Pancreas (tissue), 10 donors: ENCODE data around the gene ADGRE2. TPM values are rescaled to one million over a fixed set of nuclear protein-coding genes. Genes with fewer than 3 reads are reported as not detected.

Source experiments
- ATAC-seq, 4 donors: fragments of 200-7000 bp; cut with Tn5 transposase; one replicate each; pipeline versions ENCODE4 v1.8.0 to v1.9.1; 2020; ENCODE audit warnings: mild to moderate bottlenecking in 4 of 4, moderate library complexity in 4 of 4
- DNase-seq, 6 donors: peaks; one replicate each; pipeline ENCODE4 v3.0.0-alpha.2; 2020
- FAIRE-seq: peaks from 2 replicates; lab custom pipeline; 2012; peaks lifted over from hg19 to GRCh38; lab: Jason Lieb, UNC
- H3K27ac ChIP-seq, 4 donors: fragments of 200-600 bp; sonication (generic); 1 replicate in 3 of 4; 2 replicates in 1 of 4; pipeline versions ENCODE4 v1.5.0 to v1.8.0; 2020
- H3K27me3 ChIP-seq, 4 donors: fragments of 200-600 bp; one replicate each; pipeline ENCODE4 v1.8.0; 2021
- H3K36me3 ChIP-seq, 3 donors: fragments of 200-600 bp; sonication (generic) in 1 of 3; one replicate each; pipeline versions ENCODE4 v1.5.0 to v1.8.0; 2020 to 2021
- H3K4me1 ChIP-seq, 3 donors: fragments of 200-600 bp; one replicate each; pipeline ENCODE4 v1.8.0; 2021
- H3K4me3 ChIP-seq, 4 donors: fragments of 200-600 bp; sonication (generic) in 2 of 4; one replicate each; pipeline versions ENCODE4 v1.5.0 to v1.8.0; 2020 to 2021
- H3K9me3 ChIP-seq, 4 donors: fragments of 200-600 bp; one replicate each; pipeline ENCODE4 v1.8.0; 2021
- WGBS, 2 donors: extraction: QIAGEN DNeasy Blood & Tissue Kit; methylation state at CpG; one replicate each; pipeline ENCODE4 v1.1.7; 2013; 5-methylcytosine and 5-hydroxymethylcytosine counted together
- intact Hi-C, 3 donors: fragments of 100-400 bp; cut with DNase I; formaldehyde crosslinking; loops; one replicate each; pipeline versions ENCODE4 v1.11.1 to v1.14.2; 2022
- polyA plus RNA-seq, 2 donors: library from polyadenylated mRNA; stranded (reverse); fragments of 200-250 nt; gene quantifications; one replicate each; pipeline ENCODE4 v1.2.3, GENCODE V29; 2013
- total RNA-seq, 6 donors: library from RNA; stranded (reverse); fragmentation: NEBNext Ultra II Directional in 4 of 6; extraction: Animal tissue kit (Norgen Biotek cat#: 25700) in 4 of 6; gene quantifications; one replicate each; pipeline versions ENCODE4 v1.2.1 to v1.2.4, GENCODE V29; 2021 to 2023
- TF ChIP-seq, protein P1 (sequence below), 4 donors: fragments of 200-600 bp; sonication (generic) in 3 of 4; IDR thresholded peaks; one replicate each; pipeline versions ENCODE4 v1.5.0 to v1.8.0; 2021; ENCODE audit warnings: antibody characterized with exemption in 4 of 4
- donor health status: healthy with polysubstance abuse.
- donor health status: DM: no; HTN: no; CAD: no; lungs with moderate emphysema.
- donor health status: DM: no; HTN: no; CAD: no.
- donor health status: control.
- donor health status: control.
- donor health status: Bipolar disorder and iron deficiency.
- donor health status: DM: yes; HTN: yes; CAD: no.
- donor health status: DM: no; HTN: no; CAD: no.
- donor health status: DM: no; HTN: no; CAD: no.
- donor health status: DM: yes; HTN: yes; CAD: no.

Gene ADGRE2
- total and polyA plus RNA-seq, 8 donors, result 0.31 to 4.5 (median 0.70) TPM

DNA sequence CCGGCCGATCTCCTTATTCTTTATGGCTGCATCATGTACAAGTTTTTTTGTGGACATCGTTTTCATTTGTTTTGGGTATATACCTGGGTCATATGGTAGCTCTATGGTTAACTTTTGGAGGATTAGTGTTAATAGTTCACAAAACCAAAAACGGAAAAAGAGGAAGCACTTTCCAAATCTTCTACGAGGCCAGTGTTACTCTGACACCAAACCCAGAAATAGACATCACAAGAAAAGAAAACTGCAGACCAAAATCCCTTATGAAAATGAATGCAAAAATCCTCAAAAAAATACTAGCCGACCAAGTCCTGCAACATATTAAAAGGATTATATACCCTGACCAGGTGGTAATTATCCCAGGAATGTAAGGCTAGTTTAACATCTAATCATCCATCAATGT, 29.8 kb downstream of the ADGRE2 start:
- no peaks in the 10 kb centered on the region for H3K4me1 ChIP-seq
- H3K9me3 ChIP-seq, result no peaks in the 10 kb centered on the region
- intact Hi-C loops, result no loop called here
- DNase-seq (no peak), ATAC-seq (no peak), FAIRE-seq (no peak)
- TF ChIP-seq, protein P1, sequence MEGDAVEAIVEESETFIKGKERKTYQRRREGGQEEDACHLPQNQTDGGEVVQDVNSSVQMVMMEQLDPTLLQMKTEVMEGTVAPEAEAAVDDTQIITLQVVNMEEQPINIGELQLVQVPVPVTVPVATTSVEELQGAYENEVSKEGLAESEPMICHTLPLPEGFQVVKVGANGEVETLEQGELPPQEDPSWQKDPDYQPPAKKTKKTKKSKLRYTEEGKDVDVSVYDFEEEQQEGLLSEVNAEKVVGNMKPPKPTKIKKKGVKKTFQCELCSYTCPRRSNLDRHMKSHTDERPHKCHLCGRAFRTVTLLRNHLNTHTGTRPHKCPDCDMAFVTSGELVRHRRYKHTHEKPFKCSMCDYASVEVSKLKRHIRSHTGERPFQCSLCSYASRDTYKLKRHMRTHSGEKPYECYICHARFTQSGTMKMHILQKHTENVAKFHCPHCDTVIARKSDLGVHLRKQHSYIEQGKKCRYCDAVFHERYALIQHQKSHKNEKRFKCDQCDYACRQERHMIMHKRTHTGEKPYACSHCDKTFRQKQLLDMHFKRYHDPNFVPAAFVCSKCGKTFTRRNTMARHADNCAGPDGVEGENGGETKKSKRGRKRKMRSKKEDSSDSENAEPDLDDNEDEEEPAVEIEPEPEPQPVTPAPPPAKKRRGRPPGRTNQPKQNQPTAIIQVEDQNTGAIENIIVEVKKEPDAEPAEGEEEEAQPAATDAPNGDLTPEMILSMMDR (IDR thresholded peaks at IDR 0.05), result no peak
- 71 to 73% methylated on average over 6 of the region's 6 CpGs for whole genome bisulfite sequencing, 2 donors
- H3K27ac ChIP-seq, result no peak overlapping the region
- no peaks in the 10 kb centered on the region for H3K27me3 ChIP-seq
- no peaks in the 10 kb centered on the region for H3K36me3 ChIP-seq
- no peak overlapping the region for H3K4me3 ChIP-seq

DNA sequence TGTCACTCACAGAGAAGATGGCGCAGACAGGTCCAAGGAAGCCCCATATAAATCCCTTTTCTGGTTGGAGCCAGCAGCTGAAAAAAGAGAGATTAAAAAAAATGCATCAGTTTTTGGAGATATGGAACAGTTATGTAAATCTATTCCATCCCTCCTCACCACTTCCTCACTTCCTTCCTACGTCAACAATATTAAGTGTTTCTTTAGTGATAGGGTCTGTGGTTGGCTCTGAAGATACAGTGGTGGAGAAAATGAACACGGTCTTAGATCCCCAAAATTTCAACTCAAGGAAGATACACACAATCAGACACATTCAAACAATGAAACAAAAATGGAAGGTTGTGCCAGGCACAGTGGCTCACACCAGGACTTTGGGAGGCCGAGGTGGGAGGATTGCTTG, 31.5 kb downstream of the ADGRE2 start:
- TF ChIP-seq, protein P1 (IDR thresholded peaks at IDR 0.05), result no peak
- intact Hi-C loops, result no loop called here
- WGBS, 2 donors, result 65 to 80% methylated on average over 4 of the region's 4 CpGs
- no peaks in the 10 kb centered on the region for H3K36me3 ChIP-seq
- no peaks in the 10 kb centered on the region for H3K4me1 ChIP-seq
- no peak overlapping the region for H3K4me3 ChIP-seq
- no peak for DNase-seq
- no peaks in the 10 kb centered on the region for H3K27me3 ChIP-seq
- ATAC-seq, result no peak
- no peaks in the 10 kb centered on the region for H3K9me3 ChIP-seq
- no peak overlapping the region for H3K27ac ChIP-seq
- no peak for FAIRE-seq

GRCh38 chr19:14735915-14736314, 42.4 kb downstream of the ADGRE2 start:
- intact Hi-C loops, result no loop called here
- Histone ChIP-seq H3K4me3 (no peak overlapping the region), H3K27me3 (no peaks in the 10 kb centered on the region), H3K9me3 (no peaks in the 10 kb centered on the region), H3K27ac (no peak overlapping the region), H3K36me3 (no peaks in the 10 kb centered on the region), H3K4me1 (no peaks in the 10 kb centered on the region)
- TF ChIP-seq, protein P1 (IDR thresholded peaks at IDR 0.05), result no peak
- FAIRE-seq (no peak), ATAC-seq (no peak), DNase-seq (no peak)
- WGBS, 2 donors, result 63 to 71% methylated on average over 5 of the region's 5 CpGs

GRCh38 chr19:14733574-14733973, 44.8 kb downstream of the ADGRE2 start:
- H3K9me3 ChIP-seq, result no peaks in the 10 kb centered on the region
- no peak for FAIRE-seq
- ATAC-seq, result no peak
- no peak overlapping the region for H3K27ac ChIP-seq
- H3K36me3 ChIP-seq, result no peaks in the 10 kb centered on the region
- TF ChIP-seq, protein P1 (IDR thresholded peaks at IDR 0.05), result no peak
- no peaks in the 10 kb centered on the region for H3K4me1 ChIP-seq
- intact Hi-C loops, result no loop called here
- 34 to 69% methylated on average over 1 of the region's 1 CpG for WGBS, 2 donors
- H3K4me3 ChIP-seq, result no peak overlapping the region
- DNase-seq, result no peak
- H3K27me3 ChIP-seq, result no peaks in the 10 kb centered on the region

GRCh38 chr19:14732510-14732909, 45.9 kb downstream of the ADGRE2 start:
- Histone ChIP-seq H3K4me1 (no peaks in the 10 kb centered on the region), H3K36me3 (no peaks in the 10 kb centered on the region), H3K27ac (no peak overlapping the region), H3K9me3 (no peaks in the 10 kb centered on the region), H3K4me3 (no peak overlapping the region), H3K27me3 (no peaks in the 10 kb centered on the region)
- ATAC-seq (no peak), FAIRE-seq (no peak), DNase-seq (no peak)
- intact Hi-C loops, result no loop called here
- TF ChIP-seq, protein P1 (IDR thresholded peaks at IDR 0.05), result no peak
